Measurements from ENCODE around the gene MRPS11. TPM values are rescaled to one million over a fixed set of nuclear protein-coding genes. Genes with fewer than 3 reads are reported as not detected.

Gene MRPS11
- total RNA-seq, 1 donor, result 17.7 TPM

GRCh38 chr15:88477126-88477525 lies 9.6 kb downstream of the MRPS11 start:
- DNase-seq (ENCODE audit: insufficient read length, low spot score, missing footprints), result no peak
- no peak overlapping the region for H2AFZ ChIP-seq (ENCODE audit: low read length)
- H3K4me2 ChIP-seq (ENCODE audit: insufficient read depth, low read length), result no peak overlapping the region
- no peaks in the 10 kb centered on the region for H3K27me3 ChIP-seq (ENCODE audit: insufficient read depth, low read length)
- H3K79me2 ChIP-seq (ENCODE audit: insufficient read depth, low read length), result no peaks in the 10 kb centered on the region
- no peak overlapping the region for H3K4me3 ChIP-seq (ENCODE audit: insufficient read depth, low read length)
- no peaks in the 10 kb centered on the region for H3K9me3 ChIP-seq (ENCODE audit: low read depth, low read length)
- no peak for TF ChIP-seq CTCF (IDR thresholded peaks at IDR 0.05; ENCODE audit: extremely low read depth, low read depth, low read length)
- H3K27ac ChIP-seq (ENCODE audit: low read depth, low read length), result peak overlapping the region; percentile 23
- no peaks in the 10 kb centered on the region for H4K20me1 ChIP-seq (ENCODE audit: insufficient read depth, low read length)
- peaks cover 3% of the 10 kb centered on the region for H3K4me1 ChIP-seq (ENCODE audit: insufficient read depth, low read length)
- peaks cover 41% of the 10 kb centered on the region for H3K36me3 ChIP-seq (ENCODE audit: insufficient read depth, low read length)

- Histone ChIP-seq H3K9me3 (ENCODE audit: low read depth, low read length) (no peaks in the 10 kb centered on the region), H3K4me2 (ENCODE audit: insufficient read depth, low read length) (no peak overlapping the region)
- no peak for DNase-seq (ENCODE audit: insufficient read length, low spot score, missing footprints)
These were observed 10.4 kb downstream of the MRPS11 start for GRCh38 chr15:88477904-88478303.

GRCh38 chr15:88479169-88479568 lies 11.7 kb downstream of the MRPS11 start:
- Histone ChIP-seq H3K4me1 (ENCODE audit: insufficient read depth, low read length) (peaks cover 3% of the 10 kb centered on the region), H4K20me1 (ENCODE audit: insufficient read depth, low read length) (no peaks in the 10 kb centered on the region), H3K4me3 (ENCODE audit: insufficient read depth, low read length) (no peak overlapping the region), H3K27me3 (ENCODE audit: insufficient read depth, low read length) (no peaks in the 10 kb centered on the region), H3K27ac (ENCODE audit: low read depth, low read length) (no peak overlapping the region), H3K36me3 (ENCODE audit: insufficient read depth, low read length) (peaks cover 25% of the 10 kb centered on the region), H3K79me2 (ENCODE audit: insufficient read depth, low read length) (no peaks in the 10 kb centered on the region), H2AFZ (ENCODE audit: low read length) (no peak overlapping the region), H3K4me2 (ENCODE audit: insufficient read depth, low read length) (no peak overlapping the region), H3K9me3 (ENCODE audit: low read depth, low read length) (no peaks in the 10 kb centered on the region)
- no peak for DNase-seq (ENCODE audit: insufficient read length, low spot score, missing footprints)
- TF ChIP-seq CTCF (IDR thresholded peaks at IDR 0.05; ENCODE audit: extremely low read depth, low read depth, low read length), result peak; percentile 10

More at GRCh38 chr15:88477904-88478303, 10.4 kb downstream of the MRPS11 start:
- TF ChIP-seq CTCF (IDR thresholded peaks at IDR 0.05; ENCODE audit: extremely low read depth, low read depth, low read length), result no peak
- Histone ChIP-seq H3K27ac (ENCODE audit: low read depth, low read length) (no peak overlapping the region), H3K27me3 (ENCODE audit: insufficient read depth, low read length) (no peaks in the 10 kb centered on the region), H3K4me3 (ENCODE audit: insufficient read depth, low read length) (no peak overlapping the region), H3K4me1 (ENCODE audit: insufficient read depth, low read length) (peaks cover 3% of the 10 kb centered on the region), H3K36me3 (ENCODE audit: insufficient read depth, low read length) (peaks cover 33% of the 10 kb centered on the region), H3K79me2 (ENCODE audit: insufficient read depth, low read length) (no peaks in the 10 kb centered on the region), H2AFZ (ENCODE audit: low read length) (no peak overlapping the region), H4K20me1 (ENCODE audit: insufficient read depth, low read length) (no peaks in the 10 kb centered on the region)

GRCh38 chr15:88480981-88481380 lies 13.5 kb downstream of the MRPS11 start:
- no peak for DNase-seq (ENCODE audit: insufficient read length, low spot score, missing footprints)
- Histone ChIP-seq H3K4me2 (ENCODE audit: insufficient read depth, low read length) (no peak overlapping the region), H3K79me2 (ENCODE audit: insufficient read depth, low read length) (no peaks in the 10 kb centered on the region), H3K27me3 (ENCODE audit: insufficient read depth, low read length) (no peaks in the 10 kb centered on the region), H3K4me3 (ENCODE audit: insufficient read depth, low read length) (no peak overlapping the region), H3K36me3 (ENCODE audit: insufficient read depth, low read length) (peaks cover 17% of the 10 kb centered on the region), H3K9me3 (ENCODE audit: low read depth, low read length) (no peaks in the 10 kb centered on the region), H3K4me1 (ENCODE audit: insufficient read depth, low read length) (peaks cover 6% of the 10 kb centered on the region), H4K20me1 (ENCODE audit: insufficient read depth, low read length) (no peaks in the 10 kb centered on the region), H3K27ac (ENCODE audit: low read depth, low read length) (no peak overlapping the region), H2AFZ (ENCODE audit: low read length) (no peak overlapping the region)
- TF ChIP-seq CTCF (IDR thresholded peaks at IDR 0.05; ENCODE audit: extremely low read depth, low read depth, low read length), result no peak

Data from osteoblast (primary cell).